Karpas-422 (cell line): ENCODE measurements around the gene PGP. TPM values are rescaled to one million over a fixed set of nuclear protein-coding genes. Genes with fewer than 3 reads are reported as not detected.

Source experiments
- DNase-seq: peaks from one replicate; pipeline ENCODE4 v3.0.0-alpha.2; 2015
- H2AFZ ChIP-seq: fragments of 200-600 bp; sonication (generic); 2 replicates; pipeline ENCODE4 v1.6.1; 2014; ENCODE audit warnings: antibody characterized with exemption, low read length, mixed read lengths
- H3K27ac ChIP-seq: fragments of 200-600 bp; sonication (generic); 2 replicates; pipeline ENCODE4 v1.5.1; 2014; ENCODE audit warnings: mild to moderate bottlenecking, low read length, moderate library complexity
- H3K27me3 ChIP-seq: fragments of 200-600 bp; sonication (generic); 2 replicates; pipeline ENCODE4 v1.6.1; 2014; ENCODE audit warnings: low read length, mixed read lengths
- H3K36me3 ChIP-seq: fragments of 200-600 bp; sonication (generic); 2 replicates; pipeline ENCODE4 v1.6.1; 2014; ENCODE audit warnings: low read length, mixed read lengths; ENCODE audit not compliant: insufficient read depth
- H3K4me1 ChIP-seq: fragments of 200-600 bp; sonication (generic); 2 replicates; pipeline ENCODE4 v1.6.1; 2014; ENCODE audit warnings: mild to moderate bottlenecking, low read length, mixed read lengths
- H3K4me2 ChIP-seq: fragments of 200-600 bp; sonication (generic); 2 replicates; pipeline ENCODE4 v1.6.1; 2014; ENCODE audit warnings: low read length, low read depth, mild to moderate bottlenecking; ENCODE audit not compliant: poor library complexity, severe bottlenecking
- H3K4me3 ChIP-seq: fragments of 200-600 bp; sonication (generic); 2 replicates; pipeline ENCODE4 v1.5.1; 2014; ENCODE audit warnings: mild to moderate bottlenecking, antibody characterized with exemption, low read length, mixed read lengths
- H3K79me2 ChIP-seq: fragments of 200-600 bp; sonication (generic); 2 replicates; pipeline ENCODE4 v1.6.1; 2014; ENCODE audit warnings: mild to moderate bottlenecking, low read length, mixed read lengths
- H3K9ac ChIP-seq: fragments of 200-600 bp; sonication (generic); 2 replicates; pipeline ENCODE4 v1.6.0; 2014; ENCODE audit warnings: low read length
- H3K9me2 ChIP-seq: fragments of 200-600 bp; sonication (generic), shearing (Covaris generic); replicated peaks from 2 replicates; pipeline ENCODE4 v1.6.0; 2014; ENCODE audit warnings: mild to moderate bottlenecking, low read length, moderate library complexity; ENCODE audit not compliant: insufficient read depth
- H3K9me3 ChIP-seq: fragments of 300-700, 200-600 bp; sonication (generic); 2 replicates; pipeline ENCODE4 v1.6.1; 2014; ENCODE audit warnings: low read length, mixed read lengths
- H4K20me1 ChIP-seq: fragments of 200-600 bp; sonication (generic); 2 replicates; pipeline ENCODE4 v1.6.1; 2014; ENCODE audit warnings: mild to moderate bottlenecking, antibody characterized with exemption, low read length, low read depth; ENCODE audit not compliant: insufficient read depth
- total RNA-seq: library from RNA; depleted of rRNA; stranded (reverse); fragments of >200 nt; shearing (Covaris generic); gene quantifications from 2 replicates; pipeline ENCODE4 v1.2.3, GENCODE V29; 2014; ENCODE audit warnings: low replicate concordance; rRNA removed

The PGP gene
- total RNA-seq, 1 experiment from 2014 or later = 26.5 TPM

DNA sequence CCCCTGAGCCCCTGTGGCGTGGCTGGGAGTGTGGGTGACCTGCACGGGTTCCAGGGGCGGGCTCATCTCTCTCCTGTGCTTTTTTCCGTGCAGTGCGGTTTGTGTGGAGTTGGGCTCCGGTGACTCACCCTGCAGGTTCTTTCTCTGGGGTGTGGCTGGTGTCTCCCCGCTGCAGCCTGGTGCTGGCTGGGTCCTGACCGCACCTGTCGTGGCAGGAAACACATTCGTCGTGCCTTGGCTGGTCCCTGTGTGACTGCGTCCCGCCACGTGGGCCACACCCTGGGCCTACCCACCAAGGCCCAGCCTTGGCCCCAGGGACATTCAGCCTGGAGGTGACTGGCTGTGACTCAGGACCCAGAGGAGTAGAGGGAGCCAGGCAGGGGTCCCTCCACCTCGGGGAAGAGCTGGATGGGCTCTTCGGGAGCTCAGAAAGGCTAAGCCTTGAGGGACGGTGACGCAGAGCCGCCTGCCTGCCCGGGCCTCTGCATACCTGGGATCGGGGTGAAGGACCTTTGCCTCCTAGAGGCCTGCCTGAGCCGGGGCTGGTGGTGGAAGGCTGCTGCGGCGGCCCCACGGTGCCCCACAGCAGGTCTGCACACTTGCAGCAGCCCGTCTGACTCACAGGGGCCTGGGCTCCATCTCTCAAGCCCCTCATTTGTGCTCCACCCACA is 51.3 kb downstream of the PGP start:
- peaks cover 36% of the 10 kb centered on the region for H3K4me1 ChIP-seq
- no peak overlapping the region for H3K4me2 ChIP-seq
- H3K27me3 ChIP-seq = no peaks in the 10 kb centered on the region
- no peak for DNase-seq
- H3K9me3 ChIP-seq = no peaks in the 10 kb centered on the region
- no peak overlapping the region for H3K9ac ChIP-seq
- no peak overlapping the region for H3K4me3 ChIP-seq
- no peak overlapping the region for H2AFZ ChIP-seq
- no peaks in the 10 kb centered on the region for H3K36me3 ChIP-seq
- peaks cover 42% of the 10 kb centered on the region for H4K20me1 ChIP-seq
- no peak overlapping the region for H3K27ac ChIP-seq
- H3K9me2 ChIP-seq = no peaks in the 10 kb centered on the region
- peaks cover 66% of the 10 kb centered on the region for H3K79me2 ChIP-seq

DNA sequence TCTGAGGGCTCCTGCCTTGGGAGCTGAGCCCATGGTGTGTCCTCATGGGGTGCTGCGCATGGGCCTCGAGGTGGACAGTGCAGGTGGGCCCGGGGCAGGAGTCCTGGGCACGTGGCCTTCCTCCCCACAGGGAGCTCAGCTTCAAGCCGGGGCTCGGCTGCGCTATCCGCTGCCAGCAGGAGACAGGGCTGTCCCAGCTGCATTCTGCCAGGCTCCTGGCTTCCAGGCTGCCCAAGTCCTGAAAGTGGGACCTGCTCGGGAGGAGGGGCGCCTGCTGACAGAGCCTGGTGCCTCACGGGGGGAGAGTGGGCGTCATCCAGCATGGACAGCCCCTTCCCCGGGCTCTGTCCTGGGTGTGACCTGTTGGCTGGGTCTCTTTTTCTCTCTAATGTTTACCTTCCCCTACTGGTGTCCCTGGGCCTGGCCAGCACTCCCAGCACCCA is 51.9 kb downstream of the PGP start:
- H3K4me2 ChIP-seq = no peak overlapping the region
- no peak overlapping the region for H3K4me3 ChIP-seq
- no peaks in the 10 kb centered on the region for H3K27me3 ChIP-seq
- DNase-seq = no peak
- no peaks in the 10 kb centered on the region for H3K36me3 ChIP-seq
- no peak overlapping the region for H2AFZ ChIP-seq
- no peak overlapping the region for H3K9ac ChIP-seq
- peaks cover 43% of the 10 kb centered on the region for H3K4me1 ChIP-seq
- peaks cover 72% of the 10 kb centered on the region for H3K79me2 ChIP-seq
- peaks cover 48% of the 10 kb centered on the region for H4K20me1 ChIP-seq
- H3K9me2 ChIP-seq = no peaks in the 10 kb centered on the region
- no peaks in the 10 kb centered on the region for H3K9me3 ChIP-seq
- no peak overlapping the region for H3K27ac ChIP-seq

DNA sequence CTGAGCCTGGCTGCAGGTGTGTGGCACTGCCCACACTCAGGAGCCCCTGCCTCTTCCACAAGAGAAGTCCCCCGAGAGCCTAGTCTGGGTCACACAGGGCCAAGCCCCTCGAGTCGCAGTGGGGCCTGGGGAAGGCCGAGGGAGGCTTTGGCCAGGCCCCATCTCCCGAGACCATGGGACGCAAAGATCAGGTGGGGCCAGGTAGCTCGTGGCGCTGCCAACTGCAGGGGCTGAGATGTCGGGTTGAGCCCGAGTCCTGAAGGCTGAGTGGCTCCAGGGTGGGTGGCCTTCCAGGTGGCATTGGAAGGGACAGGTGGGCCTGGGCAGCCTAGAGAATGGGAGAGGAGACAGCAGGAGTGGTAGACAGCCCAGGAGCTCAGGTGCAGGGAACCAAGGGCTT is 52.7 kb downstream of the PGP start:
- no peaks in the 10 kb centered on the region for H3K36me3 ChIP-seq
- no peak for DNase-seq

More for the DNA sequence above, 52.7 kb downstream of the PGP start:
- no peak overlapping the region for H2AFZ ChIP-seq
- no peak overlapping the region for H3K4me3 ChIP-seq
- H3K27ac ChIP-seq = peak overlapping the region; percentile 79
- peaks cover 51% of the 10 kb centered on the region for H3K4me1 ChIP-seq
- H3K79me2 ChIP-seq = peaks cover 80% of the 10 kb centered on the region
- H4K20me1 ChIP-seq = peaks cover 56% of the 10 kb centered on the region
- H3K4me2 ChIP-seq = no peak overlapping the region
- H3K9ac ChIP-seq = peak overlapping the region; percentile 22
- no peaks in the 10 kb centered on the region for H3K9me3 ChIP-seq
- H3K9me2 ChIP-seq = no peaks in the 10 kb centered on the region
- H3K27me3 ChIP-seq = no peaks in the 10 kb centered on the region

Other genes with a start within 250 kb of the PGP start
- gene RNF151, start 248.0 kb downstream of the PGP start, total RNA-seq = not detected in 2 replicates
- 25.4 and 48.6 TPM in 2 replicates for gene TBL3, start 242.8 kb downstream of the PGP start, total RNA-seq
- not detected in 2 replicates for gene NOXO1, start 233.4 kb downstream of the PGP start, total RNA-seq
- gene GFER, start 230.6 kb downstream of the PGP start, total RNA-seq = 17.0 and 43.8 TPM in 2 replicates
- gene SYNGR3, start 224.9 kb downstream of the PGP start, total RNA-seq = 5.3 and 16.3 TPM in 2 replicates
- 12.6 and 20.5 TPM in 2 replicates for gene ZNF598, start 205.0 kb downstream of the PGP start, total RNA-seq
- gene NPW, start 195.1 kb downstream of the PGP start, total RNA-seq = 3.0 TPM in 1 of 2 replicates, not detected in the other
- gene NHERF2, start 187.9 kb downstream of the PGP start, total RNA-seq = not detected in 2 replicates
- 23.2 and 52.2 TPM in 2 replicates for gene NTHL1, start 167.0 kb downstream of the PGP start, total RNA-seq
- 33.3 and 64.5 TPM in 2 replicates for gene TSC2, start 166.9 kb downstream of the PGP start, total RNA-seq
- 72.8 and 110 TPM in 2 replicates for gene PKD1, start 78.9 kb downstream of the PGP start, total RNA-seq
- gene RAB26, start 66.2 kb downstream of the PGP start, total RNA-seq = 12.8 and 15.0 TPM in 2 replicates
- gene TRAF7, start 59.1 kb downstream of the PGP start, total RNA-seq = 68.3 and 110 TPM in 2 replicates
- 0.14 TPM in 1 of 2 replicates, not detected in the other for gene CASKIN1, start 18.2 kb downstream of the PGP start, total RNA-seq
- gene MLST8, start 9.4 kb downstream of the PGP start, total RNA-seq = 46.3 and 67.0 TPM in 2 replicates
- gene BRICD5, start 4.0 kb downstream of the PGP start, total RNA-seq = 3.7 and 7.9 TPM in 2 replicates
- 14.8 and 36.9 TPM in 2 replicates for gene E4F1, start 8.8 kb upstream of the PGP start, total RNA-seq
- gene DNASE1L2, start 21.6 kb upstream of the PGP start, total RNA-seq = 0.78 and 5.2 TPM in 2 replicates
- 24.4 and 58.9 TPM in 2 replicates for gene ECI1, start 36.7 kb upstream of the PGP start, total RNA-seq
- gene RNPS1, start 53.3 kb upstream of the PGP start, total RNA-seq = 125 and 158 TPM in 2 replicates
- gene ABCA3, start 125.9 kb upstream of the PGP start, total RNA-seq = 0.37 and 0.87 TPM in 2 replicates
- gene CCNF, start 214.6 kb upstream of the PGP start, total RNA-seq = 13.5 and 15.1 TPM in 2 replicates
- 6.4 and 27.7 TPM in 2 replicates for gene TEDC2, start 245.3 kb upstream of the PGP start, total RNA-seq